Mucosa of stomach (tissue), 1 donor: ENCODE measurements around the gene ANO2.

Experiments
- H3K27me3 ChIP-seq: one replicate; pipeline ENCODE4 v1.7.0; 2013; ENCODE audit warnings: mild to moderate bottlenecking, low read length; ENCODE audit not compliant: control insufficient read depth, insufficient read depth
- H3K36me3 ChIP-seq: one replicate; pipeline ENCODE4 v1.7.0; 2013; ENCODE audit warnings: low read length; ENCODE audit not compliant: control insufficient read depth, insufficient read depth
- H3K4me1 ChIP-seq: one replicate; pipeline ENCODE4 v1.7.0; 2013; ENCODE audit warnings: mild to moderate bottlenecking, low read length; ENCODE audit not compliant: control insufficient read depth, insufficient read depth
- H3K4me3 ChIP-seq: one replicate; pipeline ENCODE4 v1.7.0; 2013; ENCODE audit warnings: low read length
- H3K9ac ChIP-seq: one replicate; pipeline ENCODE4 v1.7.0; 2013; ENCODE audit warnings: mild to moderate bottlenecking, low read length, moderate library complexity
- H3K9me3 ChIP-seq: one replicate; pipeline ENCODE4 v1.7.0; 2013; ENCODE audit warnings: mild to moderate bottlenecking, low read length, moderate library complexity; ENCODE audit not compliant: control insufficient read depth
- donor health status: Pancreatic carcinoma.

Gene ANO2

DNA sequence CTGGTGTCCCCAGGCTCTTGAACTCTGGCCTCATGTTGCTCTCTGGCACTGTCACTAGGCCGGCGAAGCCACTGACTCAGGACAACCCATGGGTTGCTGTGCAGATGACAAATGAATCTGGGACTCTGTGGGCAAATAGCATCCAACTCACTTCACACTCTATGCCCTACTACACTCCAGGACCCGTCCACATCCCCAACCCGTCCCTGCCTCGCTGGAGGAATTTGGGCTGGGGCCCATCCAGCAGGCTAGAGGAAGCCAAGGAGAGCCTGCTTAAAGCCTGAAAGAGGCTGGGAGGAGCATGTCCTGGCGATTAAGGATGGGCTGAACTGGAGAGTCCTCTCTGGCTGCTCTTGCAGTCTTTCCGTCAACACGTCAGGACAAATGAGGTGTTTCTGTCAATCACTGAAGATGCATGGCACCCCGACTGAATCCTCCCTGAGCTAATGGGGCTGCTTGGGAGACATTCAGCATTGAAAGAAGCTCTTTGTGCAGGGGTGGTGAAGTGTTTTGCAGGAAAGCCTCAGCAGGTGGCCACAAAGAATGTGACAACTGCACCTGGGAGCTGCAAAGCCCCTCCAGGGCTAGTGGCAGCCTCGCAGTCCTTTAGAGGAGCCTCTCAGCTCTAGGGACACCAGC is 71.7 kb downstream of the ANO2 start:
- no peak overlapping the region for H3K9ac ChIP-seq
- H3K9me3 ChIP-seq: no peaks in the 10 kb centered on the region
- H3K4me3 ChIP-seq: no peak overlapping the region

DNA sequence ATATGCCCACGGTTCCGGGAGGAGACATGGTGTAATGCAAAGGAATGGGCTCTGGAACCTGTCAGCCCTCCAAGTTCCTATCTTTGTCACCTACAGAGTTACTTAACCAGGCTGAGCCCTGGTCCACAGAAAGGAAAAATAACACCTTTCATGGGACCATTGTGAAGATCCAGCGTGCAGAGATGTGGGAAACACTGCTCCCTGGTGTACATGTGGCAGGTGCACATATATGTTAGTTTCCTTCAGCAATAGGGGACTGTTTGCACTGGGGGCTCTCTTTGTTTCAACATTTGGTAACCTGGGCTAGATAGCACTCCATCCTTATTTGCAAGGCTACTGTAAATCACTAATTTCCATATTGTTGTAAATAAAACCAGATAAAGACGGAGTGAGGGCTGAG is 72.3 kb downstream of the ANO2 start:
- H3K4me3 ChIP-seq: no peak overlapping the region
- no peaks in the 10 kb centered on the region for H3K36me3 ChIP-seq
- no peaks in the 10 kb centered on the region for H3K9me3 ChIP-seq
- H3K27me3 ChIP-seq: no peaks in the 10 kb centered on the region
- no peaks in the 10 kb centered on the region for H3K4me1 ChIP-seq
- no peak overlapping the region for H3K9ac ChIP-seq

More for the DNA sequence above, 71.7 kb downstream of the ANO2 start:
- Histone ChIP-seq H3K36me3 (no peaks in the 10 kb centered on the region), H3K4me1 (no peaks in the 10 kb centered on the region), H3K27me3 (no peaks in the 10 kb centered on the region)

DNA sequence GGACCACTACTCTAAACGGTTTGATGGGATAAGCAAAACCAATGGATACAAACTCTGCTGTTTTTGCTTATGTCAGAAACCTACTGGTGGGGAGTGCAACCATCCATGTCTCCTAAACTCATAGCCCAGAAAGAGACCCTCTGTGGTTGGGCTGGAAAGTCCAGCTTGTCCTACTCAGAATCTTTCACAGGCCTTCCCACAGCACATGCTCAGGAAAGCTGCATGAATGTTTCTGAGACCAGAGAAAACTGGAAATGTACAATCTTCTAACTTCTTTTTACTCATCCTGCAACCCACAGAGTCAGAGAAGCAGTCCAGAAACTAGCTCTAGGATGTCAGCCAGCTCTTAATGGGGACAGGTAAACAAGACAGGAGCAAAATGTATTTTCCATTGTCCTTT is 73.3 kb downstream of the ANO2 start:
- Histone ChIP-seq H3K36me3 (no peaks in the 10 kb centered on the region), H3K9ac (no peak overlapping the region), H3K27me3 (no peaks in the 10 kb centered on the region), H3K4me1 (no peaks in the 10 kb centered on the region), H3K4me3 (no peak overlapping the region), H3K9me3 (no peaks in the 10 kb centered on the region)

DNA sequence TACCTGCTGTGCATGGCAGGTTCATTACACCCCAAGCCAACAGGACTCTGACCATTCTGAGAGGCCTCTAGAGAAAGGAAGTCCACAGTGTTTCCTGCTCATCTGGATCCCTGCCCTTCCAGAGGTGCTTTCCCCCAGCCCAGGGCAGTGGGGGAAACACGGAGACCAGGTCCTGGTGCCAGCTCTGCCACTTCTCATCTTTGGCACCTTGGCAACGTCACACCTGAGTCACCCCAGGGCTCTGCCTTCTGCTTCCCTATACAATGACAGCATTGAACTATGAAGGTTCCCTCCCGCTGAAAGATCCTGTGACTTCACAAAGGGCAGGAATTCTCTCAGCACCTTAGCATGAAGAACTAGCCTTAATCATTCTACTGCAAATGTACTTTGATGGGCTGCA is 74.9 kb downstream of the ANO2 start:
- H3K36me3 ChIP-seq: no peaks in the 10 kb centered on the region
- no peak overlapping the region for H3K4me3 ChIP-seq
- H3K27me3 ChIP-seq: peaks cover 5% of the 10 kb centered on the region
- no peaks in the 10 kb centered on the region for H3K9me3 ChIP-seq
- no peak overlapping the region for H3K9ac ChIP-seq
- H3K4me1 ChIP-seq: no peaks in the 10 kb centered on the region

DNA sequence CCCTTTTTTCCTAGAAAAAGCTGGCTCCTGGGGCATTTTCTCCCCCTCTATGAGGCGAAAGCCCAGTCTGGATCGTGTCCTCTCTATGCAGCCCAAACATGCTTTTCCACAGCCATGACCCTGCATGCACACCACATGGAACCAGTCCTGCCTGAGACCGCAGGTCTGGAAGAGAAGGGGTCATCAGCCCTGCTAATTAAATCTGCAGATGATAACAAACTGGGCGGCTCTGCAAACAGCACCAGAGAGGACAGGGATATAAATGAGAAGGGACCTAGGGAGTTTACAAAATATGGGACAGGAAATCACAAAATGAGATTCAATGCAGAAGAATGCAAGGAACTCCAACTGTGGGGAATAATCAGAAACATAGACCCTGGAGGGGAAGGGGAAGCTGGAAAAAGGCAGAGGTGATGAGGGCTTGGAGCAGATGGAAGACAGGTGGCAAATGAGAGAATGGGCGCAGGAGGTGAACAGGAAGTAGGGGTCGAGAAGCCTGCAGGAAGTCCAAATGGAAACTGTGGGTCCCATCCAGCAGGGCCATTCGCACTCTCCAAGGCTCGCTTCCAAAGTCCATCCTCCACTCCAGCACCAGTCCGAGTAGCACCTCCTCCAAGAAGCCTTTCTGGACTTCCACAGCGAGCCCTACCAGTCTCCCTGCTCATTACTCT is 76.3 kb downstream of the ANO2 start:
- H3K4me1 ChIP-seq: no peaks in the 10 kb centered on the region
- no peaks in the 10 kb centered on the region for H3K36me3 ChIP-seq
- peaks cover 5% of the 10 kb centered on the region for H3K27me3 ChIP-seq
- H3K9me3 ChIP-seq: no peaks in the 10 kb centered on the region
- H3K4me3 ChIP-seq: no peak overlapping the region
- H3K9ac ChIP-seq: no peak overlapping the region

DNA sequence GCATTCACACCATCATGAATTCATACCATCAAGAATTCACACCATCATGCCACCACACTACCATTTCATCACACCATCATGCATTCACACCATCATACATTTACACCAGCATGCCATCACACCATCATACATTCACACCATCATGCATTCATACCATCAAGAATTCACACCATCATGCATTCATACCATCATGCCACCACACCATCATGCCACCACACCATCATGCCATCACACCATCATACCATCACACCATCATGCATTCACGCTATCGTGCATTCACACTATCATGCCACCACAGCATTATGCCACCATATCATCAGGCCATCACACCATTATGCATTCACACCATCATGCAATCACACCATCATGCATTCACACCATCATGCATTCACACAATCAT is 79.7 kb downstream of the ANO2 start:
- Histone ChIP-seq H3K9ac (no peak overlapping the region), H3K27me3 (peaks cover 5% of the 10 kb centered on the region), H3K4me3 (no peak overlapping the region), H3K4me1 (no peaks in the 10 kb centered on the region), H3K9me3 (no peaks in the 10 kb centered on the region), H3K36me3 (no peaks in the 10 kb centered on the region)

DNA sequence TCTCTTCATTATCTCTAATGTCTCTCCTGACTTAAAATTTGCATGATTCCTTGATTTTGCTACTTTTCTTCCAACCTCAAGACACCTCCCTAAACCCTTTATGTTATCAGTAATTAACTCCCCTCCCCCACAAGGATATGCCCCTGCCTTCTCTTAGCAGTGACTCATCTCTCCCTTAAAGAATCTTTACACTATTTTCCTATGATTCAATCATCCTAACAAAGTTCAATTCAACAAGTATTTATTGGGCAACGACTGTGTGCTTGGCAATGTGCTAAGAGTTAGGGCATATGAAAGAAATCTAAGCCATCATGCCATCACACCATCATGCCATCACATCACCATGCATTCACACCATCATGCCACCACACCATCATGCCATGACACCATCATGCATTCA is 80.1 kb downstream of the ANO2 start:
- Histone ChIP-seq H3K4me1 (no peaks in the 10 kb centered on the region), H3K4me3 (no peak overlapping the region), H3K9me3 (no peaks in the 10 kb centered on the region)

DNA sequence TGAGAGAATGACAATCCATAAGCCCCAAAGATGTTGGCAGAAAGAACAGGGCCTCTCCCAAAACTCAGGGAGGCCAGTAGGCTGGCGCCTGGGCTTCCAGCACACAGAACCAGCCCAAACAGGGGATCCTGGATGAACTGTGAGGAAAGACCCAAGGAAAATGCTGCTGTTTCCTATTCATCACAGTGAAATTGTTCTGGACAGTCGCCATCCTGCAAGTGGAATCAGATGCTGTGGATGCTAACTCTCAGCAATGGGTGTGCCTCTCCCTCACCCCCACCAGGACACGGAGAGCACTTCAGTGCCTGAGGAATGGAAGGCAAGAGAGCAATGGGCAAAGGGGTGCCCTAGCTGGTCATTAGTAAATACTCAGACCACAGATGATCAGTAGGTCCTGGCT is 80.8 kb downstream of the ANO2 start:
- Histone ChIP-seq H3K36me3 (no peaks in the 10 kb centered on the region), H3K9me3 (no peaks in the 10 kb centered on the region), H3K27me3 (peaks cover 5% of the 10 kb centered on the region), H3K9ac (no peak overlapping the region), H3K4me3 (no peak overlapping the region), H3K4me1 (no peaks in the 10 kb centered on the region)

More for the DNA sequence above, 80.1 kb downstream of the ANO2 start:
- no peak overlapping the region for H3K9ac ChIP-seq
- H3K36me3 ChIP-seq: no peaks in the 10 kb centered on the region
- peaks cover 5% of the 10 kb centered on the region for H3K27me3 ChIP-seq

DNA sequence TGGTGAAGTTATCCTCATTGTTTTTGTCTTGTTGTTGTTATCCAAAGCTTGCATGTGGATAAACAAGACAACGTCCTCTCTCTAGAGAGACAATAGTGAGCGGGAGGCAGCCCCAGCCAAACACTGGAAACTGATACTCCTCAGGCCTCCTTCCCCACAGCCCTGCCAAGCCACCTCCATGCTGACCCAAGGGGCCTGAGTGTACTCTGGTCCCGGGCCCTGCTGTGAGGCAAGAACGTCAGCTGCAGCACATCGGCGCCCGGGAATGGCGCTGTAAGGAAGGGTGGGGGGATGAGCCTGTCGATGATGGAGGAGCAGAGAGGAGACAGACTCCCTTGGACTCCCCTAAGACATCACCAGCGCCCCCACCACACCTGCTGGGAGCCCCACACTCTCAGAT is 83.6 kb downstream of the ANO2 start:
- Histone ChIP-seq H3K27me3 (peaks cover 5% of the 10 kb centered on the region), H3K9me3 (no peaks in the 10 kb centered on the region), H3K36me3 (no peaks in the 10 kb centered on the region), H3K4me3 (no peak overlapping the region), H3K9ac (no peak overlapping the region), H3K4me1 (no peaks in the 10 kb centered on the region)

DNA sequence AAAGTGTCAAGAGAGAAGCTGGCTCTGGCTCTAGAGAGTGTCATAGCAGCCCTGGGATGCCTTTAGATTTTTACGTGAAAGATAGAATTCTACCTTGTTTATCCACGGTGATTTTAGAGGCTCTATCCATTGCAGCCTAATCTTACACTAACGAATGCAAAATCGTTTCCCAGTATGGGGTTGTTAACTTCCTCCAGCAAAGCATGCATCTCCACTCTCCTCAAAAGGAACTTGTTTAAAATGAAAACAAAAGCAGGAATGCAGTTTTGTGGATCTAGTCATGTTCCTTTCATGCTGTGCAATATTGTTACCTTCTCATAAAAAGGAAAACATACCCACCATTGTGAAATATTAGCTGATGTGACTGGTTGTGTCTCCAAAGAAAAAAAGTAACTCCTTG is 88.4 kb downstream of the ANO2 start:
- Histone ChIP-seq H3K4me3 (no peak overlapping the region), H3K9me3 (no peaks in the 10 kb centered on the region), H3K9ac (no peak overlapping the region)

DNA sequence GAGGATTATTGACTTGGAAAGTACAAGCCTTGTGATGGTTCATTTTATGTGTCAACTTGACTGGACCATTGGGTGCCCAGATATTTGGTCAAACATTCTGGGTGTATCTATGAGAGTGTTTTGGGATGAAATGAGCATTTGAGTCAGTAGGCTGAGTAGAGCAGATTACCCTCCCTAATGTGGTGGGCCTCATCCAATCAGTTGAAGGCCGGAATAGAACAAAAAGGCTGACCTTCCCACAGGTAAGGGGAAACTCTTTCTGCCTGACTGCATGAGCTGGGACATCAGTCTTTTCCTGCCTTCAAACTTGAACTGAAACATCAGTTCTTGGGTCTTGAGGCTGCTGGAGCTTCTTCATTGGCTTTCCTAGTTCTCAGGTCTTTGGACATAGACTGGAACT is 98.1 kb downstream of the ANO2 start:
- Histone ChIP-seq H3K36me3 (no peaks in the 10 kb centered on the region), H3K4me3 (no peak overlapping the region), H3K9me3 (no peaks in the 10 kb centered on the region), H3K9ac (no peak overlapping the region), H3K4me1 (no peaks in the 10 kb centered on the region), H3K27me3 (no peaks in the 10 kb centered on the region)

More for the DNA sequence above, 88.4 kb downstream of the ANO2 start:
- H3K27me3 ChIP-seq: no peaks in the 10 kb centered on the region
- no peaks in the 10 kb centered on the region for H3K36me3 ChIP-seq
- H3K4me1 ChIP-seq: no peaks in the 10 kb centered on the region

DNA sequence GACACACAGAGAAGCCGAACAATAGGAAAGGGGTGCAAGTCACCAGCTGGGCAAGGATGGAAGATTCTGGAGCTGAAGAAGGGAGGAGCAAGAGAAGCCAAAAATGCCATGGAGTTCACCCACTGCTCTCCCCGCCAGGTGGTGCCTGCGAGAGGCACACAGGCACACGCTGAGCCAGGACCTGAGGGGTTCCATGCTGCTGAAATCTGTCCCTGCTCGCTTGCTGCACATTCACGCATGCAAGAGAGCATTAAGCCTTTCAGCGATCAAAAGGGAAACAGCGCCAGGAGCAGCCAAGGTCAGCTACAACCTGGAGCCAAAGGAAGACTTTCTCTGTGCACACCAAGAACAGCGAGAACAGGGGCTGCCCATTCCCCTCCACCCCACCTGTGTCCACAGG is 104.1 kb downstream of the ANO2 start:
- Histone ChIP-seq H3K9ac (no peak overlapping the region), H3K27me3 (no peaks in the 10 kb centered on the region), H3K9me3 (no peaks in the 10 kb centered on the region), H3K4me1 (no peaks in the 10 kb centered on the region), H3K4me3 (no peak overlapping the region), H3K36me3 (no peaks in the 10 kb centered on the region)
